Chondrocyte (in vitro differentiated cells): ENCODE measurements around the gene ZNF333. TPM values are rescaled to one million over a fixed set of nuclear protein-coding genes. Genes with fewer than 3 reads are reported as not detected.

Source experiments
- DNase-seq: peaks from one replicate; pipeline ENCODE4 v3.0.0; 2021; ENCODE audit warnings: mixed read lengths, low spot score
- H3K27ac Mint-ChIP-seq: one replicate; pipeline ENCODE4 v1.8.0; 2021; ENCODE audit warnings: mild to moderate bottlenecking, moderate library complexity, mixed read lengths; ENCODE audit not compliant: unreplicated experiment
- H3K27me3 Mint-ChIP-seq: 2 replicates; pipeline ENCODE4 v1.8.0; 2021; ENCODE audit warnings: low read depth, mixed read lengths
- H3K36me3 Mint-ChIP-seq: 2 replicates; pipeline ENCODE4 v1.8.0; 2021; ENCODE audit warnings: low read depth, mixed read lengths
- H3K4me1 Mint-ChIP-seq: 2 replicates; pipeline ENCODE4 v1.8.0; 2021; ENCODE audit warnings: low read depth, mild to moderate bottlenecking, mixed read lengths
- H3K4me3 Mint-ChIP-seq: one replicate; pipeline ENCODE4 v1.8.0; 2021; ENCODE audit warnings: mild to moderate bottlenecking, moderate library complexity, mixed read lengths; ENCODE audit not compliant: unreplicated experiment
- H3K9me3 Mint-ChIP-seq: 2 replicates; pipeline ENCODE4 v1.8.0; 2021; ENCODE audit warnings: low read depth, mixed read lengths
- total RNA-seq: library from RNA; stranded (reverse); gene quantifications from 3 replicates; pipeline ENCODE4 v1.2.1, GENCODE V29; 2021
- TF ChIP-seq, protein P1 (sequence below): fragments of 200-600 bp; sonication (generic); IDR thresholded peaks from 2 replicates; pipeline ENCODE4 v1.5.0; 2021; ENCODE audit warnings: antibody characterized with exemption, mild to moderate bottlenecking, moderate library complexity

The ZNF333 gene
- total RNA-seq, 1 donor from 2014 or later = 13.0 TPM

DNA sequence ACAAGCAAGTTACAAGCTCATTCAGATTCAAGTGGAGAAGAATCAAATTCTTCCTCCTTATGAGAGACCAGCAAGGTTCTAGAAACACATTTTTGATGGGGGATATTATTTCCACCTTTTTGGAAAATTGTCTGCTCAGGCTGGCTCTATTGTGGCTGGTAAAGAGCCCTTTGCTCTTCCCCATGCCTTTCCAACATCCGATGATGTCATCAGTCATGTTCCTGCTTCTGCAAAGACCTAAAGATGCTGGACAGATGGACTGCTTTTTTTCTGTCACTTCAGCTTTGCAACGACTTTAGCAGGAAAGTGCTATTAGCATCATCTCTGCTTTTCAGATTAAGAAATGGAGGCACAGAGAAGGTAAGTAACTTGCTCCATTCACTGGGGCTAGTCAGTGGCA lies 19.4 kb upstream of the ZNF333 start:
- Mint-ChIP-seq H3K36me3 (no peaks in the 10 kb centered on the region), H3K27ac (no peak overlapping the region), H3K9me3 (peaks cover 8% of the 10 kb centered on the region), H3K4me1 (no peaks in the 10 kb centered on the region), H3K27me3 (peaks cover 12% of the 10 kb centered on the region), H3K4me3 (no peak overlapping the region)
- TF ChIP-seq, protein P1, sequence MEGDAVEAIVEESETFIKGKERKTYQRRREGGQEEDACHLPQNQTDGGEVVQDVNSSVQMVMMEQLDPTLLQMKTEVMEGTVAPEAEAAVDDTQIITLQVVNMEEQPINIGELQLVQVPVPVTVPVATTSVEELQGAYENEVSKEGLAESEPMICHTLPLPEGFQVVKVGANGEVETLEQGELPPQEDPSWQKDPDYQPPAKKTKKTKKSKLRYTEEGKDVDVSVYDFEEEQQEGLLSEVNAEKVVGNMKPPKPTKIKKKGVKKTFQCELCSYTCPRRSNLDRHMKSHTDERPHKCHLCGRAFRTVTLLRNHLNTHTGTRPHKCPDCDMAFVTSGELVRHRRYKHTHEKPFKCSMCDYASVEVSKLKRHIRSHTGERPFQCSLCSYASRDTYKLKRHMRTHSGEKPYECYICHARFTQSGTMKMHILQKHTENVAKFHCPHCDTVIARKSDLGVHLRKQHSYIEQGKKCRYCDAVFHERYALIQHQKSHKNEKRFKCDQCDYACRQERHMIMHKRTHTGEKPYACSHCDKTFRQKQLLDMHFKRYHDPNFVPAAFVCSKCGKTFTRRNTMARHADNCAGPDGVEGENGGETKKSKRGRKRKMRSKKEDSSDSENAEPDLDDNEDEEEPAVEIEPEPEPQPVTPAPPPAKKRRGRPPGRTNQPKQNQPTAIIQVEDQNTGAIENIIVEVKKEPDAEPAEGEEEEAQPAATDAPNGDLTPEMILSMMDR = no peak
- DNase-seq = no peak

DNA sequence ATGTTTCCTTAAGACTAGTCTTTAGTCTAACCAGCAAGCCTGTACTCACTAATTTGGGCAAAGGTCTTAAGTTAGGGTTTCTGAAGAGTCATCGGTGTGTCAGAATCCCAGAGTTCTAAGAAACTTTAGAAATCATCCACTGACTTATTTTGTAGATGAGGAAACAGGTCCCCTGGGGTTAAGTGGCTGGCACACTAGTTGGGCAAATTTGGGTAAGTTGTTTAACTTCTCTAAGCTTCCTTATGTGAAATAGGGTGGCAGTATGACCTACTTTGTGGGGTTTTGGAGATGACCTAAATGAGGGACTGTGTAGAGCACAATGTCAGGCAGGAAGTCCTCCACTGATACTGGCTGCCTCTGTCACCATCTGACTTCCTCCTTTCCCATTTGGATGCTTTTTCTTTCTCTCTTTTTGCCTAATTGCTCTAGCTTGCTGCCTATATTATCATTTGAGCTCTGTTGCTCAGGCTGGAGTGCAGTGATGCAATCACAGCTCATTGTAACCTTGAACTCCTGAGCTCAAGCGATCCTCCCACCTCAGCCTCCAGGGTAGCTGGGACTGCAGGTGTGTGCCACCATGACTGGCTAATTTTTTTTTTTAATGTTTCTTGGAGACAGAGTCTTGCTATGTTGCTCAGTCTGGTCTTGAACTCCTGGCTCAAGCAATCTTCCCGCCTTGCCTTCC lies 17.5 kb upstream of the ZNF333 start:
- DNase-seq = no peak
- H3K27me3 Mint-ChIP-seq = peaks cover 12% of the 10 kb centered on the region
- H3K9me3 Mint-ChIP-seq = peaks cover 8% of the 10 kb centered on the region
- no peaks in the 10 kb centered on the region for H3K36me3 Mint-ChIP-seq
- H3K4me1 Mint-ChIP-seq = no peaks in the 10 kb centered on the region
- TF ChIP-seq, protein P1 = no peak
- no peak overlapping the region for H3K4me3 Mint-ChIP-seq
- no peak overlapping the region for H3K27ac Mint-ChIP-seq

DNA sequence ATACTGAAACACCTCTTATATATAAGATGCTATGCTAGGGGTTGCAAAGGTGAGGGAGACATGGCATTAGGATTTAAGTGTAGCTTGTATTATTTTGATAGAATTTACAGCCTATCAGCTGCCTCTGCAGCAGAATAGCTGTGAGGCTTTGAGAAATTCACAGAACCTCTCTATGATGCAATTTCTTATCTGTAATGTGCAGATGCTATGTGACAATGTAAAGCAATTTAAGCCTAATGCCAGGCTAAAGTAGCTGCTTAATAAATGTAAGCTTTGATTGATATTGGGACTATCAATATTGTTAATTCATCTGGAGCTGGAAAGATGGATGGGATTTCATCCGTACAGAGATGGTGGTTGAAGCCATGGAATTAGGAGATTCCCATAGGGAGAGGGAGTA lies 16.8 kb upstream of the ZNF333 start:
- H3K4me3 Mint-ChIP-seq = no peak overlapping the region
- peaks cover 8% of the 10 kb centered on the region for H3K9me3 Mint-ChIP-seq
- no peak for DNase-seq
- H3K4me1 Mint-ChIP-seq = no peaks in the 10 kb centered on the region
- TF ChIP-seq, protein P1 = no peak
- H3K27ac Mint-ChIP-seq = no peak overlapping the region
- peaks cover 12% of the 10 kb centered on the region for H3K27me3 Mint-ChIP-seq
- H3K36me3 Mint-ChIP-seq = no peaks in the 10 kb centered on the region

DNA sequence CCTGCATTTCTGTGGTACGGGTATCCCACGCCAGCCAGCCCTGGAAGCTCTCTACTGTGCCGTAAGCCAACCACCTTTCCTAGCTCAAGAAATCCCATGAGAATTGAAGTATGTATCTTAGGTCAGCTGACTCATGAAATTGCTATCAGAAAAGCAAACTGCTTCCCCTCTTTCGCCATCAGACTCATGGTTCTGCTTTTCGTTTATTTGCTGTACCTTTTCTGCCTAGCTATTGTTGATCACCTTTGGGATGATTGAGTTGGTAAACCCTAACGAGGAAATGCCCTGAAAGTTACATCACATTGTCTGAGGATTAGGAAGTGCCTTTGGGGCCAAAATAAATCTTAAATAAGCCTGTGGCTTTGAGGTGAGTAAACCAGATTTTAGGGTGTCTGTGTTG lies 15.1 kb upstream of the ZNF333 start, which contains the start of gene ADGRE3:
TSS of gene ADGRE3 (minus strand) at position 81 of the 400 bp plus-strand sequence. CDS start at position 7, 74 bp downstream.
- TF ChIP-seq, protein P1 = no peak
- H3K4me3 Mint-ChIP-seq = no peak within 1 kb of the TSS
- no peaks in the 10 kb centered on the region for H3K4me1 Mint-ChIP-seq
- no peak within 1 kb of the TSS for H3K27ac Mint-ChIP-seq
- no peak for DNase-seq
- H3K36me3 Mint-ChIP-seq = no peaks in the 10 kb centered on the region
- H3K9me3 Mint-ChIP-seq = peaks cover 5% of the 10 kb centered on the region
- peaks cover 8% of the 10 kb centered on the region for H3K27me3 Mint-ChIP-seq

DNA sequence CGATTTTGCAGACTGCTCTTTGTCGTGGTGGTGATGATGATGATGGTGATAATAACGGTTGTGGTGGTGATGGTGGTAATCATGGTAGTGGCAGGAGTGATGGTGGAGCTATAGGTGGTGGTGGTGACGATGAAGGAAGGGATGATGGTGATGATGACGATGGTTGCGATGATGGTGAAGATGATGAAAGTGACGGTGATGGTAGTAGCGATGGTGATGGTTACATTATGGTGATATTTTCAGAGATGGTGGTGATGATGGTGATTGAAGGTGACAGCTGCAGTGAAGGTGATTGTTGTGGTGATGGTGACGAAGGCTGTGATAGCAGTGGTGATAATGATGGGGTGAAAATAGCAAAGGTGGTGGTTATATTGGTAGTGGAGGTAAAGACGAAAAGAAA lies 13.1 kb upstream of the ZNF333 start:
- no peaks in the 10 kb centered on the region for H3K36me3 Mint-ChIP-seq
- H3K27me3 Mint-ChIP-seq = peaks cover 10% of the 10 kb centered on the region
- no peak overlapping the region for H3K4me3 Mint-ChIP-seq
- TF ChIP-seq, protein P1 = no peak
- DNase-seq = no peak
- H3K4me1 Mint-ChIP-seq = no peaks in the 10 kb centered on the region
- H3K9me3 Mint-ChIP-seq = no peaks in the 10 kb centered on the region
- H3K27ac Mint-ChIP-seq = no peak overlapping the region
